Sigmoid colon (tissue), 3 donors: Measurements from ENCODE around the gene RGS7.

Source experiments
- POLR2A ChIP-seq, 2 donors: fragments of 450-650 bp; IDR thresholded peaks; one replicate each; pipeline ENCODE4 v1.6.1; 2016; ENCODE audit warnings: antibody characterized with exemption in 2 of 2, mild to moderate bottlenecking in 2 of 2, moderate library complexity in 2 of 2
- TF ChIP-seq, protein P1 (sequence below), 4 experiments: fragments of 450-650 bp in 3 of 4; fragments of 200-600 bp in 1 of 4; IDR thresholded peaks; one replicate each; pipeline ENCODE4 v1.5.1; 2016 to 2019; ENCODE audit warnings: antibody characterized with exemption in 4 of 4, mild to moderate bottlenecking in 3 of 4, moderate library complexity in 2 of 4

DNA sequence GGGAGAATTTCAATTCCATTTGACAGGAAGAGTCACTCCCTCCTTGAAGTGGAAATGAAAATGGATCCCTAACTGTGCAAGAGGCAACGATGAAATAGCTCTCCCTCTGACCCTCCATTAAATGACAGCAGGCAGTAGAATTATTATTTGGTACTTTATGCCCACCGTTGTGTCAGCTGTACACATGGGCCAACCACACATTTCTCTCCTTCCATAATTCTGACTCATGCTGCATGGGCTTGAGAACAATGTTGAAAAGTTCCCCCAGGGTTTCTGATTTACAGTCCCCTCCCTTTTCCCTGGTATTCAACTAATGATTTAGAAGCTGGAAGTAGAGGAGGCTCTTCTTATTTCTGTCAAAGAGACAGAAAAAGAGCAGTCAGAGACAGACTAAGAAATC lies 103.5 kb downstream of the RGS7 start:
- TF ChIP-seq, protein P1, sequence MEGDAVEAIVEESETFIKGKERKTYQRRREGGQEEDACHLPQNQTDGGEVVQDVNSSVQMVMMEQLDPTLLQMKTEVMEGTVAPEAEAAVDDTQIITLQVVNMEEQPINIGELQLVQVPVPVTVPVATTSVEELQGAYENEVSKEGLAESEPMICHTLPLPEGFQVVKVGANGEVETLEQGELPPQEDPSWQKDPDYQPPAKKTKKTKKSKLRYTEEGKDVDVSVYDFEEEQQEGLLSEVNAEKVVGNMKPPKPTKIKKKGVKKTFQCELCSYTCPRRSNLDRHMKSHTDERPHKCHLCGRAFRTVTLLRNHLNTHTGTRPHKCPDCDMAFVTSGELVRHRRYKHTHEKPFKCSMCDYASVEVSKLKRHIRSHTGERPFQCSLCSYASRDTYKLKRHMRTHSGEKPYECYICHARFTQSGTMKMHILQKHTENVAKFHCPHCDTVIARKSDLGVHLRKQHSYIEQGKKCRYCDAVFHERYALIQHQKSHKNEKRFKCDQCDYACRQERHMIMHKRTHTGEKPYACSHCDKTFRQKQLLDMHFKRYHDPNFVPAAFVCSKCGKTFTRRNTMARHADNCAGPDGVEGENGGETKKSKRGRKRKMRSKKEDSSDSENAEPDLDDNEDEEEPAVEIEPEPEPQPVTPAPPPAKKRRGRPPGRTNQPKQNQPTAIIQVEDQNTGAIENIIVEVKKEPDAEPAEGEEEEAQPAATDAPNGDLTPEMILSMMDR (IDR thresholded peaks at IDR 0.05) = no peak
- TF ChIP-seq POLR2A (IDR thresholded peaks at IDR 0.05) = no peak
